IMR-90 (cell line): ENCODE data around the gene PGF. TPM values are rescaled to one million over a fixed set of nuclear protein-coding genes. Genes with fewer than 3 reads are reported as not detected.

Source experiments
- ATAC-seq: fragments of 200-7000 bp; cut with Tn5 transposase; 2 replicates; pipeline ENCODE4 v1.9.1; 2020; ENCODE audit warnings: low read depth, mild to moderate bottlenecking, moderate library complexity
- BruUV-seq: library from RNA; stranded (reverse); fragments of 400-500 nt; replicated peaks from 2 replicates; lab custom pipeline; 2021; lab: Mats Ljungman, UMichigan
- CTCF ChIA-PET: fragments of 300-600 bp; formaldehyde crosslinking; extraction: SDS; loops from one replicate; lab custom pipeline; 2021; ENCODE audit warnings: antibody characterized with exemption; lab: Yijun Ruan, JAX
- POLR2A ChIA-PET: fragments of 300-600 bp; sonication (Branson Sonifier 250); formaldehyde crosslinking; loops from one replicate; lab custom pipeline; 2022; ENCODE audit warnings: antibody characterized with exemption; ENCODE audit not compliant: unreplicated experiment; lab: Charles Lee
- DNase-seq: peaks from one replicate; pipeline ENCODE4 v3.0.0; 2013
- H2AFZ ChIP-seq: replicated peaks from 2 replicates; pipeline ENCODE3; 2013; ENCODE audit warnings: low read length, mild to moderate bottlenecking; ENCODE audit not compliant: poor library complexity
- H2AK5ac ChIP-seq: 2 replicates; pipeline ENCODE4 v1.6.1; 2013; ENCODE audit warnings: low read depth, low read length, inconsistent platforms
- H2AK9ac ChIP-seq: replicated peaks from 2 replicates; pipeline ENCODE3; 2013; ENCODE audit warnings: mild to moderate bottlenecking, low read depth, low read length, moderate library complexity; ENCODE audit not compliant: poor library complexity
- H2BK120ac ChIP-seq: 2 replicates; pipeline ENCODE4 v1.6.1; 2013; ENCODE audit warnings: low read depth, low read length, inconsistent platforms
- H2BK15ac ChIP-seq: 3 replicates; pipeline ENCODE4 v1.6.1; 2013; ENCODE audit warnings: low read depth, low read length, inconsistent platforms
- H2BK20ac ChIP-seq: 2 replicates; pipeline ENCODE4 v1.6.1; 2013; ENCODE audit warnings: low read depth, mild to moderate bottlenecking, inconsistent platforms, low read length, moderate library complexity
- H2BK5ac ChIP-seq: 2 replicates; pipeline ENCODE4 v1.6.1; 2013; ENCODE audit warnings: mild to moderate bottlenecking, low read depth, low read length, inconsistent platforms; ENCODE audit not compliant: poor library complexity, severe bottlenecking
- H3K14ac ChIP-seq: replicated peaks from 2 replicates; pipeline ENCODE4 v1.6.1; 2013; ENCODE audit warnings: low read depth, low read length, inconsistent platforms
- H3K18ac ChIP-seq: 2 replicates; pipeline ENCODE4 v1.6.1; 2013; ENCODE audit warnings: low read depth, low read length, control low read depth
- H3K23ac ChIP-seq: 2 replicates; pipeline ENCODE4 v1.6.1; 2013; ENCODE audit warnings: low read depth, low read length, inconsistent platforms
- H3K27ac ChIP-seq: 2 replicates; pipeline ENCODE4 v1.5.1; 2013; ENCODE audit warnings: mild to moderate bottlenecking, control low read depth, low read length; ENCODE audit not compliant: insufficient read depth
- H3K27me3 ChIP-seq: 2 replicates; pipeline ENCODE4 v1.6.1; 2013; ENCODE audit warnings: low read length; ENCODE audit not compliant: control insufficient read depth, insufficient read depth
- H3K36me3 ChIP-seq: 2 replicates; pipeline ENCODE4 v1.6.1; 2013; ENCODE audit warnings: low read length, mixed read lengths; ENCODE audit not compliant: control insufficient read depth, insufficient read depth
- H3K4ac ChIP-seq: 2 replicates; pipeline ENCODE4 v1.6.1; 2013; ENCODE audit warnings: low read depth, low read length, inconsistent platforms
- H3K4me1 ChIP-seq: 2 replicates; pipeline ENCODE4 v1.6.1; 2013; ENCODE audit warnings: low read length, mixed read lengths; ENCODE audit not compliant: control insufficient read depth, insufficient read depth
- H3K4me2 ChIP-seq: 2 replicates; pipeline ENCODE4 v1.6.1; 2013; ENCODE audit warnings: low read depth, mild to moderate bottlenecking, control low read depth, low read length, moderate library complexity
- H3K4me3 ChIP-seq: 2 replicates; pipeline ENCODE4 v1.5.1; 2013; ENCODE audit warnings: low read depth, mild to moderate bottlenecking, control low read depth, low read length, moderate library complexity; ENCODE audit not compliant: insufficient read depth
- H3K56ac ChIP-seq: 2 replicates; pipeline ENCODE4 v1.6.1; 2013; ENCODE audit warnings: low read length, inconsistent platforms; ENCODE audit not compliant: insufficient read depth; ENCODE audit errors: extremely low read depth
- H3K79me1 ChIP-seq, 2 experiments: 2 replicates each; pipeline ENCODE4 v1.6.1; 2013; ENCODE audit warnings: low read length in 2 of 2, inconsistent platforms in 1 of 2, low read depth in 1 of 2
- H3K9ac ChIP-seq: 2 replicates; pipeline ENCODE4 v1.6.1; 2013; ENCODE audit warnings: low read depth, low read length, control low read depth
- H3K9me1 ChIP-seq: 2 replicates; pipeline ENCODE4 v1.6.1; 2013; ENCODE audit warnings: low read length, inconsistent platforms; ENCODE audit not compliant: insufficient read depth
- H3K9me3 ChIP-seq: 2 replicates; pipeline ENCODE4 v1.6.1; 2013; ENCODE audit warnings: low read length; ENCODE audit not compliant: control insufficient read depth, insufficient read depth
- H4K20me1 ChIP-seq: 2 replicates; pipeline ENCODE4 v1.6.1; 2013; ENCODE audit warnings: low read length, inconsistent platforms; ENCODE audit not compliant: insufficient read depth
- H4K5ac ChIP-seq: 2 replicates; pipeline ENCODE4 v1.6.1; 2013; ENCODE audit warnings: mild to moderate bottlenecking, low read depth, low read length, control low read depth
- H4K8ac ChIP-seq, 2 experiments: 2 replicates each; pipeline ENCODE4 v1.6.1; 2013; ENCODE audit warnings: low read depth in 2 of 2, low read length in 2 of 2, control low read depth in 1 of 2, inconsistent platforms in 1 of 2
- H4K91ac ChIP-seq: 2 replicates; pipeline ENCODE4 v1.6.1; 2013; ENCODE audit warnings: low read depth, low read length, inconsistent platforms; ENCODE audit not compliant: insufficient read depth
- FOS ChIP-seq: fragments of 150-350 bp; IDR thresholded peaks from 2 replicates; pipeline ENCODE4 v1.6.1; 2016; ENCODE audit warnings: low read depth, low read length
- MAFK ChIP-seq: IDR thresholded peaks from 2 replicates; pipeline ENCODE4 v1.6.1; 2012; ENCODE audit warnings: low read depth, low read length, improper control_type of control experiment
- RAD21 ChIP-seq: IDR thresholded peaks from 2 replicates; pipeline ENCODE4 v1.6.1; 2012; ENCODE audit warnings: low read length, improper control_type of control experiment
- WGBS, 2 experiments: methylation state at CpG; one replicate each; pipeline versions ENCODE4 v1.1.5 to v1.1.7; 2013; ENCODE audit warnings: missing lambda C conversion rate in 2 of 2; ENCODE audit not compliant: insufficient read length in 1 of 2; ENCODE audit errors: extremely low coverage in 2 of 2; 5-methylcytosine and 5-hydroxymethylcytosine counted together
- dilution Hi-C: fragments of 300-500 bp; cut with HindIII; formaldehyde crosslinking; loops from one replicate; pipeline ENCODE4 v1.14.3; 2018; ENCODE audit warnings: low sequenced_read_pairs; ENCODE audit not compliant: unreplicated experiment
- in situ Hi-C: fragments of 300-500 bp; cut with MboI; formaldehyde crosslinking; loops from 3 replicates; pipeline ENCODE4 v1.14.3; 2019; ENCODE audit warnings: low sequenced_read_pairs, inconsistent platforms, mixed read lengths
- intact Hi-C: fragments of 100-400 bp; cut with micrococcal nuclease; formaldehyde crosslinking; loops from 2 replicates; pipeline ENCODE4 v1.10.0; 2022
- polyA plus RNA-seq, 3 experiments: library from polyadenylated mRNA; depleted of rRNA; stranded (reverse); fragments of >200 nt; gene quantifications; 2 replicates each; pipeline ENCODE4 v1.2.3, GENCODE V29; 2012; ENCODE audit warnings: low replicate concordance in 1 of 3
- total RNA-seq: library from RNA; depleted of rRNA; stranded (reverse); fragments of >200 nt; gene quantifications from 2 replicates; pipeline ENCODE4 v1.2.3, GENCODE V29; 2012
- TF ChIP-seq, protein P1 (sequence below): fragments of 150-350 bp; IDR thresholded peaks from 2 replicates; pipeline ENCODE4 v1.6.1; 2017; ENCODE audit warnings: mild to moderate bottlenecking, antibody characterized with exemption, low read length, low read depth

Gene PGF
- total and polyA plus RNA-seq, 2 of the 4 experiments (the other 2 are of a cell fraction), result 0.36 to 0.39 TPM

DNA sequence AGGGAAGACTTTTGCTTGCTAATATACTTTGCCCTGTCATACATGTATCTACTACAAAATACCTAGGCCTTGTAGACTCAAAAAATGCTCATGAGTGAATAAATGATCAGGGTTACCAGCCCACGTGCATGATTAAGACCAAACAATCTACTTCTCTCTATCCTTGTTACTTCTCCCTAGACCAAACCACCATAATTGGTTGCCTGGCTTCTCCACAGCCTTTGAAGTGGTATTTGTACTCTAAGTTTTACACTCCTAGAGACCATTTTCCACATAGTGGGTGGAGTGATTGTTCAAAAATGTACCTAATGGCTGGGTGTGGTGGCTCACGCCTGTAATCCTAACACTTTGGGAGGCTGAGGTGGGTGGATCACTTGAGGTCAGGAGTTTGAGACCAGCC is 18.2 kb downstream of the PGF start:
- Histone ChIP-seq H2AK5ac (no peak overlapping the region), H3K9ac (no peak overlapping the region), H2BK5ac (no peak overlapping the region), H2BK120ac (no peak overlapping the region), H3K79me1 (no peaks in the 10 kb centered on the region), H4K5ac (no peak overlapping the region), H3K18ac (no peak overlapping the region), H2BK20ac (no peak overlapping the region), H3K14ac (no peak overlapping the region), H4K8ac (no peak overlapping the region), H2AK9ac (no peak overlapping the region), H3K23ac (no peak overlapping the region), H3K27me3 (no peaks in the 10 kb centered on the region), H3K4me2 (no peak overlapping the region), H3K4ac (no peak overlapping the region), H3K56ac (no peak overlapping the region), H2AFZ (no peak overlapping the region), H3K4me3 (no peak overlapping the region), H3K9me3 (no peaks in the 10 kb centered on the region), H3K4me1 (peaks cover 34% of the 10 kb centered on the region), H3K27ac (no peak overlapping the region), H2BK15ac (no peak overlapping the region), H4K20me1 (no peaks in the 10 kb centered on the region), H3K36me3 (no peaks in the 10 kb centered on the region), H3K9me1 (peaks cover 23% of the 10 kb centered on the region), H4K91ac (no peak overlapping the region)
- ATAC-seq (no peak), DNase-seq (no peak)
- dilution Hi-C loops, result no loop called here
- POLR2A ChIA-PET, result no interaction called here
- in situ Hi-C loops, result no loop called here
- intact Hi-C loops, result no loop called here
- BruUV-seq, result no TSS peak
- WGBS, 2 experiments, result no CpG with 5 or more reads among the region's 2 CpGs
- TF ChIP-seq, protein P1, sequence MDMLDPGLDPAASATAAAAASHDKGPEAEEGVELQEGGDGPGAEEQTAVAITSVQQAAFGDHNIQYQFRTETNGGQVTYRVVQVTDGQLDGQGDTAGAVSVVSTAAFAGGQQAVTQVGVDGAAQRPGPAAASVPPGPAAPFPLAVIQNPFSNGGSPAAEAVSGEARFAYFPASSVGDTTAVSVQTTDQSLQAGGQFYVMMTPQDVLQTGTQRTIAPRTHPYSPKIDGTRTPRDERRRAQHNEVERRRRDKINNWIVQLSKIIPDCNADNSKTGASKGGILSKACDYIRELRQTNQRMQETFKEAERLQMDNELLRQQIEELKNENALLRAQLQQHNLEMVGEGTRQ, result no peak
- TF ChIP-seq FOS (no peak), RAD21 (no peak), MAFK (no peak)
- CTCF ChIA-PET, result no interaction called here
